CD4-positive, alpha-beta T cell (primary cell): ENCODE data around the gene NPRL2. TPM values are rescaled to one million over a fixed set of nuclear protein-coding genes. Genes with fewer than 3 reads are reported as not detected.

Experiments
- ATAC-seq: fragments of 200-7000 bp; cut with Tn5 transposase; one replicate; pipeline ENCODE4 v1.10.0; 2022; ENCODE audit warnings: mild to moderate bottlenecking; ENCODE audit not compliant: poor library complexity
- CTCF ChIA-PET: fragments of 350-600 bp; sonication (Branson Sonifier 250); formaldehyde crosslinking; loops from one replicate; lab custom pipeline; 2021; ENCODE audit warnings: antibody characterized with exemption, inconsistent platforms; lab: Charles Lee
- POLR2A ChIA-PET: fragments of 350-600 bp; sonication (Branson Sonifier 250); formaldehyde crosslinking; loops from one replicate; lab custom pipeline; 2021; ENCODE audit warnings: antibody characterized with exemption, inconsistent platforms; lab: Charles Lee
- DNase-seq, 14 experiments: peaks; one replicate each; pipeline ENCODE4 v3.0.0-alpha.2; 2013 to 2020; ENCODE audit warnings: mixed read lengths in 2 of 14
- H3K27ac ChIP-seq, 2 donors: one replicate each; pipeline versions ENCODE4 v1.5.1 to v1.7.0; 2013; ENCODE audit warnings: low read length in 2 of 2, low read depth in 1 of 2, mild to moderate bottlenecking in 1 of 2
- H3K27me3 ChIP-seq, 2 experiments: 1 replicate in 1 of 2; 2 replicates in 1 of 2; pipeline versions ENCODE4 v1.6.1 to v1.7.0; 2013; ENCODE audit warnings: low read length in 2 of 2, control low read depth in 1 of 2, mild to moderate bottlenecking in 1 of 2, moderate library complexity in 1 of 2; ENCODE audit not compliant: insufficient read depth in 2 of 2, control insufficient read depth in 1 of 2
- H3K36me3 ChIP-seq: one replicate; pipeline ENCODE4 v1.6.1; 2013; ENCODE audit warnings: low read length, control low read depth; ENCODE audit not compliant: insufficient read depth
- H3K4me1 ChIP-seq: one replicate; pipeline ENCODE4 v1.6.1; 2013; ENCODE audit warnings: low read length, control low read depth; ENCODE audit not compliant: insufficient read depth
- H3K4me3 ChIP-seq: one replicate; pipeline ENCODE4 v1.5.1; 2013; ENCODE audit warnings: mild to moderate bottlenecking, low read length, moderate library complexity
- H3K9me3 ChIP-seq, 2 experiments: 1 replicate in 1 of 2; 2 replicates in 1 of 2; pipeline versions ENCODE4 v1.6.1 to v1.7.0; 2013; ENCODE audit warnings: low read length in 2 of 2, mild to moderate bottlenecking in 2 of 2, control low read depth in 1 of 2, moderate library complexity in 1 of 2; ENCODE audit not compliant: control insufficient read depth in 1 of 2, insufficient read depth in 1 of 2
- H3K27ac Mint-ChIP-seq: one replicate; pipeline ENCODE4 v1.8.0; 2020; ENCODE audit warnings: mixed read lengths
- H3K27me3 Mint-ChIP-seq: one replicate; pipeline ENCODE4 v1.8.0; 2021; ENCODE audit warnings: mixed read lengths
- H3K36me3 Mint-ChIP-seq: one replicate; pipeline ENCODE4 v1.8.0; 2021; ENCODE audit warnings: low read depth, mixed read lengths
- H3K4me1 Mint-ChIP-seq: one replicate; pipeline ENCODE4 v1.8.0; 2021; ENCODE audit warnings: low read depth, mixed read lengths
- H3K4me3 Mint-ChIP-seq: one replicate; pipeline ENCODE4 v1.8.0; 2020; ENCODE audit warnings: mild to moderate bottlenecking, mixed read lengths
- H3K9me3 Mint-ChIP-seq: one replicate; pipeline ENCODE4 v1.8.0; 2020; ENCODE audit warnings: mixed read lengths
- intact Hi-C, 2 experiments: fragments of 100-400 bp; cut with DNase I in 1 of 2; cut with micrococcal nuclease in 1 of 2; formaldehyde crosslinking; loops; one replicate each; pipeline versions ENCODE4 v1.15.1 to v1.9.0; 2023 to 2025; cut with DNase I, micrococcal nuclease
- total RNA-seq, 174 experiments: library from RNA in 2 of 174; stranded (reverse) in 2 of 174; gene quantifications; one replicate each; pipeline ENCODE4 v1.2.3 and lab custom pipeline; 2021 to 2026
- TF ChIP-seq, protein P1 (sequence below): fragments of 200-600 bp; IDR thresholded peaks from one replicate; pipeline ENCODE4 v1.8.0; 2022; ENCODE audit warnings: antibody characterized with exemption, mild to moderate bottlenecking

NPRL2 gene
- total RNA-seq, 2 experiments from 2014 or later, result 29.4 to 33.2 TPM

DNA sequence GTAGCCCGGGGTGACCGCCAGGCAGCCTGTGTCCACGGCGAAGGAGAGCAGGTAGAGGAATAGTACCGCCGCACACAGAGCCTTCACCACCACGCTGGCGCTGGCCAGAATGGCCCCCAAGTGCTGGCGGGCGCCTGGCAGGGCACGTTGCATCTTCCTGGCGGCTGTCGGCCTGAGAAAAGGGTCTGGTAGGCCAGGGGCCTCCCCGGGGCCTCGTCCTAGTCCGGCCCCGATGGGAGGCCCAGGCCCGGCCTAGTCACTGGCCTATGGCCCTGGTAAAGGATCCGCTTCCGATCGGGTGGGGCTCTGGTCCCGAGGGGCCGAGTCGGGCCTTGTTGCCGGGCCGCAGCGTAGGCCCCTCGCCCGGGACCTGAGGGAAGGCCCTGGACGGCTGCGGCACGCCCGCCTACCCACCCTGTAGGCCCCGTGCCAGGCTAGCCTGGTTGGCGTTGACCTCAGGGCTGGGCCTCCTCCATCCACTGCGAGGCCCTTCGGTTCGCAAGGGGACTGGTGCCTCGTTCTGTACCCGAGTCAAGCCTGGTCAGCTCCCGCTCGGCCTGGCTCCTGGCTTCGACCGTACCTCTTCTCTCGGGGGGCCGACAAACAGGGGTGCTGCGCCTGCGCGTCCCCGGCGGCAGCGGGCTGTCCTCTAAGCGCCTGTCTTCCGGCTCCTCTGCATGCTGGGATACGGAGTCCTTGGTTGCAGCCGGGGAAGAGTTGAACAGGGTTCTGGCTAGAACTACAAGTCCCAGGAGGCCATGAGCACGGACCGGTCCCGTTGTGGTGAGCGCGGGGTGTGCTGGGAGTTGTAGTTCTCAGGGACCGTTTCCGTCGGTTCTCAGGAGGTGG, 8.6 kb upstream of the NPRL2 start, which contains the start of gene TMEM115:
Gene TMEM115 (minus strand): TSS at position 611 of the 849 bp plus-strand sequence. CDS start 458 bp downstream, at position 153.
- Histone ChIP-seq H3K36me3 (peaks cover 39% of the 10 kb centered on the region), H3K4me1 (peaks cover 46% of the 10 kb centered on the region), H3K9me3 (no peaks in the 10 kb centered on the region), H3K27ac (peak within 1 kb of the TSS; percentile 78 to 84), H3K4me3 (peak within 1 kb of the TSS; percentile 81), H3K27me3 (no peaks in the 10 kb centered on the region)
- no peaks in the 10 kb centered on the region for H3K9me3 Mint-ChIP-seq
- peaks cover 43% of the 10 kb centered on the region for H3K4me1 Mint-ChIP-seq
- ChIA-PET POLR2A (interaction anchor here (0.7 to 1.6 kb wide), 5 partner anchors 8 to 253 kb away, joined by 4 to 17 read pairs (median 5); partner anchors contain the start of genes CISH, CYB561D2, HEMK1 and NPRL2), CTCF (interaction anchor here (0.9 to 1.2 kb wide), 3 partner anchors 9 to 60 kb away, joined by 3 to 5 read pairs (median 5); partner anchors contain the start of genes CYB561D2, HYAL3, NAA80 and NPRL2)
- intact Hi-C loops, result loop anchor here (1.0 to 2.0 kb wide), 2 partner anchors 8 to 60 kb away; partner anchors contain the start of genes HYAL3 (in 1 of the 2) and NAA80 (in 1 of the 2)
- TF ChIP-seq, protein P1, sequence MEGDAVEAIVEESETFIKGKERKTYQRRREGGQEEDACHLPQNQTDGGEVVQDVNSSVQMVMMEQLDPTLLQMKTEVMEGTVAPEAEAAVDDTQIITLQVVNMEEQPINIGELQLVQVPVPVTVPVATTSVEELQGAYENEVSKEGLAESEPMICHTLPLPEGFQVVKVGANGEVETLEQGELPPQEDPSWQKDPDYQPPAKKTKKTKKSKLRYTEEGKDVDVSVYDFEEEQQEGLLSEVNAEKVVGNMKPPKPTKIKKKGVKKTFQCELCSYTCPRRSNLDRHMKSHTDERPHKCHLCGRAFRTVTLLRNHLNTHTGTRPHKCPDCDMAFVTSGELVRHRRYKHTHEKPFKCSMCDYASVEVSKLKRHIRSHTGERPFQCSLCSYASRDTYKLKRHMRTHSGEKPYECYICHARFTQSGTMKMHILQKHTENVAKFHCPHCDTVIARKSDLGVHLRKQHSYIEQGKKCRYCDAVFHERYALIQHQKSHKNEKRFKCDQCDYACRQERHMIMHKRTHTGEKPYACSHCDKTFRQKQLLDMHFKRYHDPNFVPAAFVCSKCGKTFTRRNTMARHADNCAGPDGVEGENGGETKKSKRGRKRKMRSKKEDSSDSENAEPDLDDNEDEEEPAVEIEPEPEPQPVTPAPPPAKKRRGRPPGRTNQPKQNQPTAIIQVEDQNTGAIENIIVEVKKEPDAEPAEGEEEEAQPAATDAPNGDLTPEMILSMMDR, result no peak
- peaks cover 40% of the 10 kb centered on the region for H3K36me3 Mint-ChIP-seq
- no peaks in the 10 kb centered on the region for H3K27me3 Mint-ChIP-seq
- peak within 1 kb of the TSS; percentile 98 for H3K4me3 Mint-ChIP-seq
- H3K27ac Mint-ChIP-seq, result peak within 1 kb of the TSS; percentile 88
- ATAC-seq (peak; percentile 100), DNase-seq (peak; percentile 82 to 99 (median 92))

DNA sequence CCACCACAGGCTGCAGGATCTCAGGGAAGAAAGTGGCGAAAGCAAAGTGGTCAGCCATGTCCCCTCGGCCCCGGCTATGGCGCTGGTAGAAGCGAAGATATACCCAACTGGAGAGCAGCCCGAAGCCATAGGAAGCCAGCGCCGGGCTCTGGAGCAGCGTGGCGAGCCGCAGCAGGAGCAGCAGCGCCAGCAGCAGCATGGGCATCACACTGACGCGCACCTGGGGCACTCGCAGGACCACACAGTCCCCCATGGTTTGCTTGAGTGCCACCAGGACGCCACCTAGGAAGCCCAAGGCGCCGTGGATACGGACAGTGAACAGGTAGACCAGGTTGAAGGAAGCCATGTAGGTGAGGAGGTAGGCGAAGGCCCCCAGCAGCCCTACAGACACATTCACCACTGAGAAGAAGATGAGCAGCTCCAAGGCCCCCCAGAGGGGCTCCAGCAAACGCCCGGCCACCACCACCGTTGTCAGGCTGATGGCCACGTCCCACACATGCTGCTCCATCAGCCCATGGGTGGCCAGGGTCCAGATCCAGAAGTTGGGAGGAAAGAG, 7.9 kb upstream of the NPRL2 start:
- DNase-seq (no peak), ATAC-seq (no peak)
- Histone ChIP-seq H3K27ac (peak overlapping the region; percentile 78 to 84), H3K9me3 (no peaks in the 10 kb centered on the region), H3K4me3 (peak overlapping the region; percentile 81), H3K4me1 (peaks cover 50% of the 10 kb centered on the region), H3K27me3 (no peaks in the 10 kb centered on the region), H3K36me3 (peaks cover 46% of the 10 kb centered on the region)
- ChIA-PET CTCF (interaction anchor here (1.5 kb wide), 1 partner anchor 11 kb away, joined by 6 read pairs; no protein-coding TSS in a partner anchor), POLR2A (interaction anchor here (6.4 kb wide), 1 partner anchor 20 kb away, joined by 57 read pairs; the partner anchor contains the start of gene RASSF1)
- Mint-ChIP-seq H3K27ac (peak overlapping the region; percentile 76), H3K9me3 (no peaks in the 10 kb centered on the region), H3K36me3 (peaks cover 46% of the 10 kb centered on the region), H3K4me3 (peak overlapping the region; percentile 89), H3K27me3 (no peaks in the 10 kb centered on the region), H3K4me1 (peaks cover 44% of the 10 kb centered on the region)
- TF ChIP-seq, protein P1, result no peak
- intact Hi-C loops, result loop anchor here in 1 of 2 experiments (2.0 kb wide), 1 partner anchor 60 kb away; the partner anchor contains the start of genes HYAL3 and NAA80

DNA sequence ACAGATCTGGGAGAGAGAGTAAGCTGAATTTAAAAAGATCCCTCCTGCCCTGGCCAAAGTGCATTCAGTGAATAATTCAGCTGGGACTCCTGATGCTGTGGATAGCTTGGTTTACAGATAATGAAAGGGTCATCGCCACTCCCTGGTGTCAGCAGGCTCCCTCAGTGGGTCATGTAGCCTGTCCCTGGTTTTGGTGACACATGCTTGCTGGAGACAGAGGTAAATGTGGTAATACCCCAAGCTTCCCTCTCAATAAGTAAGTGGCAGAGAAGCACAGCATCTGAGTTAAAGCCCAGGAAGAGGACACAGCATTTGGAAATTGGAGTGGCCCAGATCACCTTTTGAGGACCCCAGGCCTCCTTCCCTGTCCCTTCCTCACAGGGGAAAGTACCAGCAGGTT, 6.9 kb upstream of the NPRL2 start:
- Histone ChIP-seq H3K27ac (peak overlapping the region in 1 of 2 donors; percentile 4), H3K36me3 (peaks cover 55% of the 10 kb centered on the region), H3K4me1 (peaks cover 55% of the 10 kb centered on the region), H3K4me3 (peak overlapping the region; percentile 81), H3K27me3 (no peaks in the 10 kb centered on the region), H3K9me3 (no peaks in the 10 kb centered on the region)
- peak overlapping the region; percentile 76 for H3K27ac Mint-ChIP-seq
- intact Hi-C loops, result no loop called here
- H3K9me3 Mint-ChIP-seq, result no peaks in the 10 kb centered on the region
- ATAC-seq (no peak), DNase-seq (no peak)
- POLR2A ChIA-PET, result interaction anchor here (0.7 to 6.4 kb wide), 2 partner anchors 19 to 252 kb away, joined by 4 to 57 read pairs; partner anchors contain the start of gene RASSF1
- H3K4me1 Mint-ChIP-seq, result peaks cover 48% of the 10 kb centered on the region
- peaks cover 51% of the 10 kb centered on the region for H3K36me3 Mint-ChIP-seq
- H3K4me3 Mint-ChIP-seq, result peak overlapping the region; percentile 89
- H3K27me3 Mint-ChIP-seq, result no peaks in the 10 kb centered on the region
- TF ChIP-seq, protein P1, result no peak
- CTCF ChIA-PET, result interaction anchor here (0.6 to 1.5 kb wide), 3 partner anchors 11 to 33 kb away, joined by 3 to 6 read pairs (median 3); no protein-coding TSS in a partner anchor
